ENCODE data around the gene KPNA4. TPM values are rescaled to one million over a fixed set of nuclear protein-coding genes. Genes with fewer than 3 reads are reported as not detected.
A peak's percentile ranks its signal among the peaks of the same experiment; 100 is the strongest.
"Not testable (repeated sequence)": the region's sequence is repeated elsewhere in the genome, so short reads cannot be mapped to it uniquely, and the experiment has no call there.

The KPNA4 gene, protein sequence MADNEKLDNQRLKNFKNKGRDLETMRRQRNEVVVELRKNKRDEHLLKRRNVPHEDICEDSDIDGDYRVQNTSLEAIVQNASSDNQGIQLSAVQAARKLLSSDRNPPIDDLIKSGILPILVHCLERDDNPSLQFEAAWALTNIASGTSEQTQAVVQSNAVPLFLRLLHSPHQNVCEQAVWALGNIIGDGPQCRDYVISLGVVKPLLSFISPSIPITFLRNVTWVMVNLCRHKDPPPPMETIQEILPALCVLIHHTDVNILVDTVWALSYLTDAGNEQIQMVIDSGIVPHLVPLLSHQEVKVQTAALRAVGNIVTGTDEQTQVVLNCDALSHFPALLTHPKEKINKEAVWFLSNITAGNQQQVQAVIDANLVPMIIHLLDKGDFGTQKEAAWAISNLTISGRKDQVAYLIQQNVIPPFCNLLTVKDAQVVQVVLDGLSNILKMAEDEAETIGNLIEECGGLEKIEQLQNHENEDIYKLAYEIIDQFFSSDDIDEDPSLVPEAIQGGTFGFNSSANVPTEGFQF
- total RNA-seq, result 32.3 and 39.7 TPM in 2 replicates

DNA sequence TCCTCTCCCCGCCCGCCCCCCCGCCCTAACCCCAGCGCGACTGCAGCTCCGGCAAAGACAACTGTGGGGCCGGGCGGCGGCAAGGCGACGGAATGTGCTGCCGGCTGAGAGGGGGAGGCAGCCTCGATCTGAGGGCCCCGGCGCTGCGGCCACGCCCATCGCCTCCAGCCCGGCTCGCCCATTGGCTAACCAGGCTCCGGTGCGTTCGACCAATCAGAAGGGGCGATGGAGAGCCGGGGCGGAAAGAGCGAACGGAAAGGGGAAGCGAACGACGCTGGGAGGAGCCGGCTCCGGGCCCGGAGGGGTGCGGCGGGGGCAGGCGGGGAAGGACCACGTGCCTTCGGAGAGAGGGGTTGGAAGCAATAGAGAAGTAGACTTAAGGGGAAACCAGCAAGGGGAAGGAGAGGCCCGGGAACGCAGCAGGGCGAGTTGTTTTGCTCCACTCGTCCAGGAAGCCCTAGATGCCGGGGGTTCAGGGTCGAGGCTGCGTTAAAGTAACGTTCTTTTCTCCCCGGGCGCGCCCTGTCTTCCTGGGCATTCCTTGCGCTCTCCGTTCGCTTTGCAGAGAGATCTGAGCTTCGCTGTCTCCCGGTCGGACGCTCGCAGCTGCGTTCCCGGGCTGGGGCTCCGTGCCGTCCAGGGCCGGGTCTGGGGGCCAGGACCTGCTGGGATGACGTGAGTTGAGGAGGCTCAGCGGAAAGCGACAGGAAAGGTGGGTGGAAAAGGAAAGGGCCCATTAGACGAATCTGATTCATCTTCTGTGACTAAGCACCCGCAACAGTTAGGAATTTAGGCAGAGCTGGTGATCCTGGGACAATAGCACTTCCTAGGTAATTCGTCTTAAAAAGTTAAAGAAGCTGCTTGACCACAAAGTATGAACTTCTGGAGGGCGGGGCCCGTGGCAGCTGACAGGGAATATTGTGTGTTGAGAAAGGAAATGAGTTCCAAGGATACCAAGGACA lies at the start of gene KPNA4:
Gene KPNA4 (minus strand): TSS at position 130 of the 962 bp plus-strand sequence. CDS start 289 bp downstream, outside the sequence.
- DNase-seq (ENCODE audit: extremely low read depth, low read depth, low spot score), result peak; percentile 91

GRCh38 chr3:160613661-160614060 lies 48.3 kb upstream of the KPNA4 start:
- no peak for DNase-seq (ENCODE audit: extremely low read depth, low read depth, low spot score)

GRCh38 chr3:160612386-160613075 lies 47.2 kb upstream of the KPNA4 start:
- DNase-seq (ENCODE audit: extremely low read depth, low read depth, low spot score), result no peak

GRCh38 chr3:160611141-160611540 lies 45.8 kb upstream of the KPNA4 start:
- DNase-seq (ENCODE audit: extremely low read depth, low read depth, low spot score), result no peak

GRCh38 chr3:160608870-160609269 lies 43.5 kb upstream of the KPNA4 start:
- no peak for DNase-seq (ENCODE audit: extremely low read depth, low read depth, low spot score)

GRCh38 chr3:160607826-160608225 lies 42.5 kb upstream of the KPNA4 start:
- no peak for DNase-seq (ENCODE audit: extremely low read depth, low read depth, low spot score)

DNA sequence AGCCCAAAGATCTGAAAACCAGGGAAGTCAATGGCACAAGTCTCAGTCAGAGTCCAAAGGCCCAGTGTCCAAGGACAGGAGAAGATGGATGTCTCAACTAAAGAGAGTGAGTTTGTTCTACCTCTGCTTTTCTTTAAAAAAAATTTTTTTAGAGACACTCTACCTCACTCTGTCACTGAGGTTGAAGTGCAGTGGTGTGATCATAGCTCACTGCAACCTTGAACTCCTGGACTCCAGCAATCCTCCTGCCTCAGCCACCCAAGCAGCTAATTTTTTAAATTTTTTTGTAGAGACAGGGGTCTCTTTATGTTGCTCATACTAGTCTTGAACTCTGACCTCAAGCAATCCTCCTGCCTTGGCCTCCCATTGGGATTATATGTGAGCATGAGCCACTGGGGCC lies 39.9 kb upstream of the KPNA4 start:
- DNase-seq (ENCODE audit: extremely low read depth, low read depth, low spot score), result no peak

- not testable (repeated sequence) for DNase-seq (ENCODE audit: extremely low read depth, low read depth, low spot score)
Observed at GRCh38 chr3:160603845-160604244, 38.5 kb upstream of the KPNA4 start.

DNA sequence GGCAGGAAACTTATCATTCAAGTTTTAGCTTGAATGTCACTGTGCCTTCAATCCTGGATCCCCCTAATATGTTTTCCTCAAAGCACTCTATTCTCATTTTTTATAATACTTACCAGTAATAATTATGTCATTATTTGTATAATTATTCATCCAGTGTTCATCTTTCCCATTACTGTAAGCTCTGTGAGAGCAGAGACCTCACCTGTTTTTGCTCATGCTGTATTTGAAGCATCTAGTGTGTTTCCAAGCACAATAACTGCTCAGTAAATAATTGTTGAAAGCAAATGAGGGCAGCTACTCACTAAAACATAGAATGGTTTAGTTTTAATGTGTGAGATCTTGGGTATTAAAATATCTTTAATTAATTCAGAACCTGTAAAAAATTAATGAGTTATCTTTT lies 36.9 kb upstream of the KPNA4 start:
- DNase-seq (ENCODE audit: extremely low read depth, low read depth, low spot score), result no peak

DNA sequence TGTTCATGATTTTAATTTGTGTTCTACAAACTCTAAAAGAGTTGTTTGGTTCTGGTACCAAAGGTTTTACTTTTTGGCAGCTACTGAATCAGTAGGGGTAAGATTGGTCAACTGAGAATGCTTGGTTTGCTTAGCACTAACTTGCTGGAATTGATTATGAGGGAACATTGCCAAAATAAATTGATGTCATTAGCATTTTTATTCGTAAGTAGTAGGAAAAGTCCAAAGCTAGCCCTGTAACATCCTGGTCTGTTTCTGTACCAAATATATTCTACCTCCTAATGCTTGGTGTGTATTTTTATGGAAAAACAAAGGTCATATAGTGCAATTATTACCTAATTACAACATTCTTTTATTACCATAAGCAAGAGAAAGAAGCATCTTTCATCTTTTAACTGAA lies 35.9 kb upstream of the KPNA4 start:
- DNase-seq (ENCODE audit: extremely low read depth, low read depth, low spot score), result no peak

DNA sequence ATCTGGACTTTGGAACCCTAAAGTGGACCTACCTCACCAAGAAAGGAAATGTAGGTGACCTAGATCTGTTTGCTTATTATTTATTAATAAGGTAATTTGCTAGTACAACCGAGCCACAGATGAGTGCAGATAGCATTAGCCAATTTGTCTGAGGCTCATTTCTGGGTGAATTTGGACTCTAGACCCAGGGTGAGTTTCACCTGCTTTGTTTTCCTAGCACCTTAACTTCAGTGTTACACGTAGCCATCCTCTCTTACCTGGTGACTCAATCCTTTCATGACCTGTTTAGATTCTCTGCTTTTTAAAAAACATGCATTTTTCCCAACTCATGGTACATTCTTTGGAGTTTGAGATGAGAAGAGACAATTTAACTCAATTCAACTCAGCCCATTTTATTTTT lies 33.5 kb upstream of the KPNA4 start:
- no peak for DNase-seq (ENCODE audit: extremely low read depth, low read depth, low spot score)

- DNase-seq (ENCODE audit: extremely low read depth, low read depth, low spot score), result no peak
Observed at GRCh38 chr3:160588023-160588422, 22.7 kb upstream of the KPNA4 start.

DNA sequence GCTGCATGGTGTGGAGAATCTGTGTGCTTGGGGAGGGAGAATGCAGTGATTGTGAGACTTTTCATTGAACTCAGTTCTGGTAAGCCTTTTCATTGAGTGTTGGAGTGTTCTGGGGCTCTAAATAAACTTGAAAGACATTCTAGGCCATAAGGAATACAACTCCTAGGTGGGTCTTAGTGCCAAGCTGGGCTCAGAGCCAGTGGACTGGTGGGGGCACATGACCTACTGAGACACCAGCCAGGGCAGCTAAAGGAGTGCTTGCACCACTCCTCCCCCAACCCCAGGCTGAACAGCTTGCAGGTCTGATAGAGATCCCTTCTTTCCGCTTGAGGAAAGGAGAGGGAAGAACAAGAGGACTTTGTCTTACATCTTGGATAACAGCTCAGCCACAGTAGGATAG lies 21.7 kb upstream of the KPNA4 start:
- DNase-seq (ENCODE audit: extremely low read depth, low read depth, low spot score), result no peak

DNA sequence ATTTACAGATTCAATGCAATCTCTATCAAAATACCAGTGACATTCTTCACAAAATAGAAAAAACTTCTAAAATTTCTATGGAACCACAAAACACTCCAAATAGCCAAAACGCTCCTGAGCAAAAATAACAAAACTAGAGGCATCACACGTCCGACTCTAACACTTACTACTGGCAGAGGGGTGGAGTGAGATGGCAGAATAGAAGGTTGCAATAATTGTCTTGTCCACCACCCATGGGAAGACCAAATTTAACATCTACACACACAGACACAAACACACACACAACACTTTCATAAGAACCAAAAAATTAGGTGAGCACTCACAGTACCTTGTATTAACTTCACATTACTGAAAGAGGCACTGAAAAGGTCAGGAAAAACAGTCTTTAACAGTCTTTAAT lies 21.3 kb upstream of the KPNA4 start:
- no peak for DNase-seq (ENCODE audit: extremely low read depth, low read depth, low spot score)

DNA sequence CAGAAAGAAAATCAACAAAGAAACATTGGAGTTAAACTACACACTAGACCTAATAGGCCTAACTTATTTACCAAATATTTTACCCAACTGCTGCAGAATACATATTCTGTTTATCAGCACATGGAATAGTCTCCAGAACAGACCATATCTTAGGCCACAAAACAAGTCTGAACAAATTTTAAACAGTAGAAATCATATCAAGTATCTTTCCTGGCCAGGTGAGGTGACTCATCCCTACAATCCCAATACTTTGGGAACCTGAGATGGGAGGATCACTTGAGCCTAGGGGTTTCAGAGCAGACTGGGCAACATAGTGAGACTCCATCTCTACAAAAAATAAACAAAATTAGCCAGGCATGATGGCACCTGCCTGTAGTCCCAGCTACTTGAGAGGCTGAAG lies 18.1 kb upstream of the KPNA4 start:
- no peak for DNase-seq (ENCODE audit: extremely low read depth, low read depth, low spot score)

DNA sequence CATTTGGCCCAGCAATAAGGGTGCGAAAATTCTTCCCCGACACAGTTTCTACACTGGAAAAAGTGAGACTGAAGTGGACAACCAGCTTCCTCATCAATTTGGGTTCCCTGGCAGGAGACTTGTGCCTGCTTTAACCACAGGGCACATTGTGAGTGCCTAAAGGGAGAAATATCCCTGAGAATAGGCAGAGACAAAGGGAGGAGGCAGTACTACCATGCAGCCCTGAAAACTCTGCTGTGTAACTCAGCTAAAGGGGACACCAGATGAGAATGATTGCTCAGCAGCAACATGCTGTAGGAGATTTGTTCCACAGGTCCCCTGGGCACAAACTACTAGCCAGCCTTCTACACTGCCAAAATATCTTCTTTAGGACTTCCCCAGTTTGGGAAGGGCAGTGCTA lies 15.6 kb upstream of the KPNA4 start:
- no peak for DNase-seq (ENCODE audit: extremely low read depth, low read depth, low spot score)

- no peak for DNase-seq (ENCODE audit: extremely low read depth, low read depth, low spot score)
Observed at GRCh38 chr3:160577556-160578195, 12.3 kb upstream of the KPNA4 start.

- DNase-seq (ENCODE audit: extremely low read depth, low read depth, low spot score), result no peak
Observed at GRCh38 chr3:160577093-160577492, 11.7 kb upstream of the KPNA4 start.

- DNase-seq (ENCODE audit: extremely low read depth, low read depth, low spot score), result no peak
Observed at GRCh38 chr3:160576621-160577020, 11.2 kb upstream of the KPNA4 start.

DNA sequence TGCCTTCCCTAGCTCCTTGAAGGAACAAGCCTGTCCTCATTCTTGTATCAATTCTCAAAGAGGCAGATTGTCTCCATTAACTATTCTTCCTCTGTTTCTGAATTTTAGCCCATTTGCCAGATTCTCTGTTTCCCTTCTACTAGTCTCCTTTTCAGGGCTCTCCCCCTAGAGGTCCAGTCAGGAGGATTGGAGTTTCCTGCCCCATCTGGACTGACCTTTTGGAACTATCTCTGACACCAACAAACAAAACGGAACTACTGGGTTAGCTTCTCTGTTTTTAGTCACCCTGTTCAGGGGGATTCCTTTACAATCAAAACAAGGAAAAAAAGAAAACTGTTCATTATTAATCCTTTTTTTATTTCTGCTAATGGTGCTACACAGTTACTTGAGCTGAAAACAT lies 10.2 kb upstream of the KPNA4 start:
- DNase-seq (ENCODE audit: extremely low read depth, low read depth, low spot score), result no peak

Measured in glomerular endothelial cell (primary cell).